ENCODE measurements around the gene APBB1. TPM values are rescaled to one million over a fixed set of nuclear protein-coding genes. Genes with fewer than 3 reads are reported as not detected.

Gene APBB1
- polyA plus RNA-seq, 1 donor from 2014 or later, result 283 TPM

- Histone ChIP-seq H2AFZ (ENCODE audit: low read depth, low read length) (no peak overlapping the region), H3K79me2 (replicated peaks; ENCODE audit: insufficient read depth, low read length) (no peaks in the 10 kb centered on the region), H3K27ac (ENCODE audit: low read length) (no peak overlapping the region), H3K36me3 (ENCODE audit: insufficient read depth, low read length) (no peaks in the 10 kb centered on the region), H3K9me2 (ENCODE audit: insufficient read depth, low read length) (no peaks in the 10 kb centered on the region), H3K9ac (ENCODE audit: low read length) (no peak overlapping the region), H3K27me3 (ENCODE audit: insufficient read depth, low read depth, low read length) (no peaks in the 10 kb centered on the region), H3F3A (ENCODE audit: insufficient read depth, low read length, poor library complexity, severe bottlenecking) (no peaks in the 10 kb centered on the region), H3K4me2 (ENCODE audit: low read length) (no peak overlapping the region), H3K9me3 (ENCODE audit: low read length) (no peaks in the 10 kb centered on the region), H4K20me1 (ENCODE audit: insufficient read depth) (no peaks in the 10 kb centered on the region), H3K4me3 (ENCODE audit: low read length) (no peak overlapping the region)
- TF ChIP-seq SMC3 (conservative IDR thresholded peaks at IDR 0.05; ENCODE audit: poor library complexity) (no peak), CTCF (IDR thresholded peaks at IDR 0.05; ENCODE audit: poor library complexity, severe bottlenecking) (no peak), POLR2AphosphoS5 (IDR thresholded peaks at IDR 0.05) (no peak), TAF1 (IDR thresholded peaks at IDR 0.05; ENCODE audit: low read depth) (no peak), MXI1 (conservative IDR thresholded peaks at IDR 0.05; ENCODE audit: poor library complexity, severe bottlenecking) (no peak), REST (IDR thresholded peaks at IDR 0.05; ENCODE audit: borderline replicate concordance) (no peak), EP300 (conservative IDR thresholded peaks at IDR 0.05; ENCODE audit: poor library complexity, severe bottlenecking) (no peak), EZH2 (IDR thresholded peaks at IDR 0.05; ENCODE audit: borderline replicate concordance, insufficient read depth, low read length, poor library complexity, severe bottlenecking) (no peak), RAD21 (conservative IDR thresholded peaks at IDR 0.05) (no peak)
These were observed 40.3 kb downstream of the APBB1 start for GRCh38 chr11:6378640-6378989.

- TF ChIP-seq SMC3 (conservative IDR thresholded peaks at IDR 0.05; ENCODE audit: poor library complexity), result no peak
- no peak for TF ChIP-seq EP300 (conservative IDR thresholded peaks at IDR 0.05; ENCODE audit: poor library complexity, severe bottlenecking)
- no peak for TF ChIP-seq RAD21 (conservative IDR thresholded peaks at IDR 0.05)
- TF ChIP-seq EZH2 (IDR thresholded peaks at IDR 0.05; ENCODE audit: borderline replicate concordance, insufficient read depth, low read length, poor library complexity, severe bottlenecking), result no peak
- Histone ChIP-seq H3K79me2 (replicated peaks; ENCODE audit: insufficient read depth, low read length) (no peaks in the 10 kb centered on the region), H3K9ac (ENCODE audit: low read length) (no peak overlapping the region), H3K36me3 (ENCODE audit: insufficient read depth, low read length) (no peaks in the 10 kb centered on the region), H3K27ac (ENCODE audit: low read length) (no peak overlapping the region), H3F3A (ENCODE audit: insufficient read depth, low read length, poor library complexity, severe bottlenecking) (no peaks in the 10 kb centered on the region), H2AFZ (ENCODE audit: low read depth, low read length) (no peak overlapping the region), H3K9me3 (ENCODE audit: low read length) (no peaks in the 10 kb centered on the region), H3K27me3 (ENCODE audit: insufficient read depth, low read depth, low read length) (no peaks in the 10 kb centered on the region), H3K9me2 (ENCODE audit: insufficient read depth, low read length) (no peaks in the 10 kb centered on the region), H3K4me2 (ENCODE audit: low read length) (no peak overlapping the region), H4K20me1 (ENCODE audit: insufficient read depth) (no peaks in the 10 kb centered on the region), H3K4me3 (ENCODE audit: low read length) (no peak overlapping the region)
These were observed 40.8 kb downstream of the APBB1 start for GRCh38 chr11:6377902-6378639.

All from neural cell (in vitro differentiated cells).